Transverse colon (tissue), 3 donors: ENCODE data around the gene FLACC1.

Experiments
- CTCF ChIP-seq, 5 experiments: fragments of 200-600 bp in 3 of 5; fragments of 450-650 bp in 2 of 5; sonication (generic) in 3 of 5; IDR thresholded peaks; 1 replicate in 2 of 5; 2 replicates in 3 of 5; pipeline ENCODE4 v1.5.1; 2016 to 2017; ENCODE audit warnings: antibody characterized with exemption in 5 of 5, inconsistent platforms in 3 of 5, mild to moderate bottlenecking in 2 of 5, moderate library complexity in 1 of 5
- EP300 ChIP-seq: sonication (generic); formaldehyde crosslinking; IDR thresholded peaks from one replicate; pipeline ENCODE4 v1.6.1; 2017; ENCODE audit warnings: antibody characterized with exemption, low read depth

GRCh38 chr2:201263779-201264178 lies 93.4 kb downstream of the FLACC1 start:
- TF ChIP-seq CTCF (IDR thresholded peaks at IDR 0.05) (no peak), EP300 (no peak)
